GM11168 (cell line): ENCODE data around the gene SLC41A3.
"Not testable (repeated sequence)": the region's sequence is repeated elsewhere in the genome, so short reads cannot be mapped to it uniquely, and the experiment has no call there.

Experiments
- in situ Hi-C: fragments of 300-500 bp; cut with MboI; formaldehyde crosslinking; loops from one replicate; pipeline ENCODE4 v1.12.0; 2022; ENCODE audit warnings: low sequenced_read_pairs; ENCODE audit not compliant: unreplicated experiment

SLC41A3 gene

GRCh38 chr3:126058666-126059065 is 25.3 kb downstream of the SLC41A3 start:
- in situ Hi-C loops: no loop called here

- in situ Hi-C loops: no loop called here
These were observed 26.0 kb downstream of the SLC41A3 start for GRCh38 chr3:126057936-126058335.

GRCh38 chr3:126057501-126057819 is 26.5 kb downstream of the SLC41A3 start:
- in situ Hi-C loops: no loop called here

GRCh38 chr3:126056681-126057500 is 27.0 kb downstream of the SLC41A3 start:
- in situ Hi-C loops: no loop called here

GRCh38 chr3:126056088-126056487 is 27.8 kb downstream of the SLC41A3 start:
- in situ Hi-C loops: no loop called here

- in situ Hi-C loops: no loop called here
These were observed 29.1 kb downstream of the SLC41A3 start for GRCh38 chr3:126054870-126055269.

- in situ Hi-C loops: no loop called here
These were observed 29.9 kb downstream of the SLC41A3 start for GRCh38 chr3:126053949-126054569.

- in situ Hi-C loops: no loop called here
These were observed 30.4 kb downstream of the SLC41A3 start for GRCh38 chr3:126053513-126053912.

- in situ Hi-C loops: no loop called here
These were observed 31.5 kb downstream of the SLC41A3 start for GRCh38 chr3:126052196-126053058.

- in situ Hi-C loops: no loop called here
These were observed 32.2 kb downstream of the SLC41A3 start for GRCh38 chr3:126051741-126052140.

- in situ Hi-C loops: no loop called here
These were observed 32.7 kb downstream of the SLC41A3 start for GRCh38 chr3:126051234-126051633.

GRCh38 chr3:126050626-126051025 is 33.3 kb downstream of the SLC41A3 start:
- in situ Hi-C loops: no loop called here

- in situ Hi-C loops: no loop called here
These were observed 33.9 kb downstream of the SLC41A3 start for GRCh38 chr3:126050050-126050392.

- in situ Hi-C loops: no loop called here
These were observed 34.5 kb downstream of the SLC41A3 start for GRCh38 chr3:126049289-126050049.

GRCh38 chr3:126040386-126040785 is 43.5 kb downstream of the SLC41A3 start:
- in situ Hi-C loops: no loop called here

- in situ Hi-C loops: no loop called here
These were observed 44.1 kb downstream of the SLC41A3 start for GRCh38 chr3:126039870-126040269.

- in situ Hi-C loops: not testable (repeated sequence)
These were observed 45.1 kb downstream of the SLC41A3 start for GRCh38 chr3:126038791-126039190.

GRCh38 chr3:126036056-126036549 is 47.8 kb downstream of the SLC41A3 start:
- in situ Hi-C loops: no loop called here

GRCh38 chr3:126035362-126036050 is 48.4 kb downstream of the SLC41A3 start:
- in situ Hi-C loops: no loop called here
